ENCODE data around the gene CROCC2.

The CROCC2 gene

DNA sequence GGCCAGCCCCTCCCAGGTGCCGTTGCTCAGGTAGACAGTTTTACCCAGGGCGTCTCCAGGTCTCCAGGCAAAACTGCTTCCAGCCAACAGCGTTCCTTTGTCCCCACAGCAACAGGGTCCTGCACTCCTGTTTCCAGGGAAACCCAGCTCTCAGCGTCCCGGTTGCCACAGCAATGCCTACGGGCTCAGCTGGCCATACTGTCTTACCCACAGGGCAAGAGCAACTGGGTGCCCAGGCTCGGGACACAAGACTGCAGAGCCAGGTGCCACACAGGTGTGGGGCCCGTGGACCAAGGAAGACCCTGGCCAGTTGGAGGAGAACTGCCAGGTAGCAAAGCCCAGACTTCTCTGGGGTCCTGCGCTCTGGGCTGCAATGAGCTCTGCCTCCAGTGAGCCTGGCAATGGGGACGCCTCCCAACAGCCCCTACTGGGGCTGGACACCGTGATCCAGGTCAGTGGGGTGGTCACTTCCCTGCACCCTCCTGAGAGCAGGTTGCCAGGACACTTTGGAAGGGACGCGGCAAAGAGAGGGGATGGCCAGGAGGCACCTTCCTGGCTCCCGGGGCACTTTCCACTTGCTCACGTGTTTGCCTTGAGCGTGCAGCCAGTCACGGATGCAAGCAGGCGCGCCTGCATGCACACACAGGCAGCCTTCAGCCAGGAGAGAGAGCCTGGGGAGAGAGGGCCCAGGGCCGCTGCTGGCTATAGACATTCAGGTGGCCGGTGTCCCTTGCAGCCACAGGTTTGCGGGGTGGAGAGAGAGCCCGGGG lies at the start of gene CROCC2:
TSS of gene CROCC2 (plus strand) at position 196 of the 770 bp plus-strand sequence. CDS start at position 374, 178 bp downstream.
- peak in 2 of 3 experiments; percentile 65 to 87 for DNase-seq

DNA sequence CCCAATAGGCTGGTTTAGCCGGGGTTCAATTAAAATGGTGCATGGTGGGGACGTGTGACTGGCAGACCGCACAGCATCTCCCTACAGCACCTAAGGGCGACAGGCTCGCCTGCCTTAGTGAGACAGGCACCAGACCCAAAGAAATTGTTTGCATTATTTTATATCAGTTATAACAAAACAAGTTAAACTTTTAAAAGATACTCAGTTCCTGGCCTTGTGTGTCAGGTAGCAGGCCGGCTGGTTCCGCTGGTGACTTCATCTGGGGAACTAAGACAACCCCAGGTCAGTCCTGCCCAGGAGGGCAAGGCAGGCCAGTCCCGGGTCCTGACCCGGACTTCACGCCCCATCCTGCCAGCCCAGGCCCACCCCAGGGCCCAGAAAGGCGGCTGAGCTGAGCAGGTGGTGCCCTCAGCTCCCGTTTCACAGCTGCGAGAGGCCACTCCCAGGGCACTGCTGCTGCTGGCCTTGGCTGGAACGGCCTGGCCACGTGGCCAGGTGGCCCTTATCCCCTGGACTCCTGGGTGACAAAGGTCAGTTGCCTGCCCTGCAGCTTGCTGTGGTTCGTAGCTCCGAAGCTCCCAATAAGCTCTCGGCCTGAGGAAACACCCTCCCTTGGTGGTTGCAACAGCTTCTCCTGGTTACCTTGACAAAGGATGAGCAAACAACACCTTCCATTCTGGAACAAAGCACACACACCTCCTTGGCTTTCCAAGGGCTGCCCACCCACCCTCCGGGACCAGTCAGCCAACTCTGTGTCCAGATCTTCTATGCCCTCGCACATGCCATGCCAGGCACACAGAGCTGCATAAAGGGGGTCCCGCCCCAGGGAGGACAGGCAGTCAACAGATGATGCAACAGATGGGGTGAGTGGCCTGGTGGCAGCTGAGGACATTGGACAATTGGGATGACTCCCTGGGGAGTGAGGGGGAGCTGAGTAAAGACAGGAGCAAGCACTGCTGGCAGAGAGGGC lies 48.8 kb upstream of the CROCC2 start:
- peak in 1 of 3 experiments; percentile 26 for DNase-seq

DNA sequence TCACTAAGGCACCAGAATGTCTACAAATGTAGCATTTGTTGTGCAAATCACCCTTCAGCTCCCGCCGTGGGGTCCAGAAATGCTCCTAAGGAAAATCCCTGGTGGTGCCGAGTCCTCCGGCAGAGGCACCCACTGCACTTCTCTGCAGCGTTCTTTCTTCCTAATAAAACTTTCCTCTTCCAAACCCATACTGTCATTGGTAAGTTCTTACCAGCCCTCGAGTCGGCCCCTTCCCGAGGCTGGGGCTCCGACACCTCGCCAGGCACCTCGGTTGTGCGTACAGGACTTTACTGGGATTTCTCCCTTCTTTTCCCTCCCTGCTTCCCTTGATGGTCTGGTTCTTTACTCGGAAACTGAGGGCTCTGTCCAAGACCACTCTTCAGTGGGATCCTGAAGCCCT lies 47.8 kb upstream of the CROCC2 start:
- DNase-seq, result no peak

DNA sequence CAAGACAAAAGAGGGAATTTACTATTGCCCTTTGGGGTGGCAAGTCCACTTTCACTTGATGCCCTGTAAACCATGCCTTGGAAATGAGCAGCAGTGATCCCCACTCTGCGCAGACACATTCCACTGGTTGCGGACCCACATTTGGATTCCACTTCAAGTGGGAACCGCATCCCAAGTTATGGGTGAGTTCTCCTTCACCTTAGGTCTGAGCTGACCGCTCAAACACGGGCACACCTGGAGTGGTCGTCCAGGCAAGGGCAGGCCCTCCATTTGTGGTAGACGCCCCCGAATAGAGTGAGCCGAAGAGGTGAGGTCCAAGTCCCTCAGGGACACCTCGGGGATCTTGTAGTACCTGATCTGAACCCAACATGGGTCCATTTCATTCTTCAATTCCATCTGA lies 47.3 kb upstream of the CROCC2 start:
- no peak for DNase-seq

DNA sequence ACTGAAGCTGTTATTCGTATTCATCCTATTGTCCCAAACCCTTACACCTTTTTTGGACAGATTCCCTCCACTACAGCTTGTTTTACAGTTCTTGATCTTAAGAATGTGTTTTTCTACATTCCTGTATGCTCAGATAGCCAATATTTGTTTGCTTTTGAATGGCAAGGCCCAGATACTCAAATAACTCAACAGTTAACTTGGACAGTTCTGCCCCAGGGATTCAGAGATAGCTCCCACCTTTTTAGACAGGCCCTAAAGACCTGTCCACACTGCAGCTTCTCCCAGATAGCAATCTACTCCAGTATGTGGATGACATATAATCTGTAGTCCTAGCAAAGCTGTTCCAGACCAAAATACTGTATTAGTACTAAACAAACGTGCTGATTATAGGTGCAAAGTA lies 44.6 kb upstream of the CROCC2 start:
- DNase-seq, result no peak

DNA sequence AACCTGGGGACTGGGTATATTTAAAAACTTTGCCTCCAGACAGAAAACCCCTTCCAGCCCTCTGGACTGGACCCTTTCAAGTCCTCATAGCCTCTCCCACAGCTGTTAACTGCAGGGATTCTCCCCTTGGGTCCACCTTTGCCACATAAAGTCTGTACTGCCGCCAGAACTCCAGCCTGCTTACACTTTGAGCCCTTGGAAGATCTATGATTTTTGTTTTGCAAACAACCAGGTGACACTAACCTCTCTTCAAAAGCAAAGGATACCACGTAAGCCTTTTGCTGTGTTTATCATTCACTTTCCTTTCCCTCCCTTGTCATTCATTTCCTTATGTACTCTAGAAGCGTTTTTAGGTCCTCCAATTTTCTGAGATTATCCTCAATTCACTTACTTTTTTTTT lies 41.7 kb upstream of the CROCC2 start:
- DNase-seq, result no peak

DNA sequence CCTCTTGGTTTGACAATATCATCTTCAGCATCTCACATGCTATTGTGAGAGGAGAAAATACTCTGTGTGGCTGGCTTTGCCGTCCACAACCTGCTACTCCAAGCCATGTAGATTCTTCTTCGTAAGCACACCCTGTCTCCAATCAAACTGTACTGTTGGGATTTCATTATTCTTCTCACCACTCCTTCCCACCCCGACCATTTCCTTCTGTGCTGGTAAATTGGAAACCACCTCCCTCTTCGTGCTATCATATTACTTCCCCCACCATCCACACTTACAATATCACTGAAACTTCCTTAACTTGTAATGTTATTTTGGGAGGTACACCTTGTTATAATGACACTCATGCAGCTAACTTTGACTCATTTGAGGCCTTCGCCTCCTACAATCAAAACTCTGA lies 40.7 kb upstream of the CROCC2 start:
- no peak for DNase-seq

DNA sequence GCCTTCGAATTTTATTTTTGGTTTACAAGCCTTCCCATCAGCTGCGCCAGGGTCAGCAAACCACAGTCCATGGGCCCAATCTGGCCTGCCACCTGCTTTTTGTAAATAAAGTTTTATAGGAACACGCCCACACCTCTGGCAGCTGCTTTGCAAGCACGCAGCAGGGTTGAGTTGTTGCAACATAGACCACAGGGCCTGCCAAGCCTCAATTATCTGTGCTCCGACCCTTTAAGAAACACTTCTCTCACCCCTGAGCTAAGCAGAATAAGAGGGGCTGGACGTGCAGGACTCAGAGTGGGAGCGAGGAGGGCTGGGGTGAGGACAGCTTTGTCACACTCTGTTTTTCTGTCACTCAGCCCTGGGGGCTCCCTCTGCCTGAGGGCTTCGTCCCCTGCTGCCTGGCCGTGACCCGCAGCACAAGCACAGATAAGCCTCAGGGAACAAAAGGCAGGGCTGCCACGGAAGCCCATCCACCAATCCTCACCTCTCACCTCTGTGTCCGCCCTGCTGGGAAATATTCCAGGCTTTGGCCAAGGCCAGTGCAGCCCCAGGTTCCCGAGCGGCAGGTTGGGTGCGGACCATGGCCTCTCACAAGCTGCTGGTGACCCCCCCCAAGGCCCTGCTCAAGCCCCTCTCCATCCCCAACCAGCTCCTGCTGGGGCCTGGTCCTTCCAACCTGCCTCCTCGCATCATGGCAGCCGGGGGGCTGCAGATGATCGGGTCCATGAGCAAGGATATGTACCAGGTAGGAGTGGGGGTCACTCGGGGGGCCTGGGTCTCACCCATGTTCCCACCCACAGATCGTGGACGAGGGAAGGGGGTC lies 37.6 kb upstream of the CROCC2 start, which contains the start of gene AGXT:
TSS of gene AGXT (plus strand) at position 539 of the 823 bp plus-strand sequence. CDS start at position 581, 42 bp downstream.
- DNase-seq, result peak in 2 of 3 experiments; percentile 1 to 9

DNA sequence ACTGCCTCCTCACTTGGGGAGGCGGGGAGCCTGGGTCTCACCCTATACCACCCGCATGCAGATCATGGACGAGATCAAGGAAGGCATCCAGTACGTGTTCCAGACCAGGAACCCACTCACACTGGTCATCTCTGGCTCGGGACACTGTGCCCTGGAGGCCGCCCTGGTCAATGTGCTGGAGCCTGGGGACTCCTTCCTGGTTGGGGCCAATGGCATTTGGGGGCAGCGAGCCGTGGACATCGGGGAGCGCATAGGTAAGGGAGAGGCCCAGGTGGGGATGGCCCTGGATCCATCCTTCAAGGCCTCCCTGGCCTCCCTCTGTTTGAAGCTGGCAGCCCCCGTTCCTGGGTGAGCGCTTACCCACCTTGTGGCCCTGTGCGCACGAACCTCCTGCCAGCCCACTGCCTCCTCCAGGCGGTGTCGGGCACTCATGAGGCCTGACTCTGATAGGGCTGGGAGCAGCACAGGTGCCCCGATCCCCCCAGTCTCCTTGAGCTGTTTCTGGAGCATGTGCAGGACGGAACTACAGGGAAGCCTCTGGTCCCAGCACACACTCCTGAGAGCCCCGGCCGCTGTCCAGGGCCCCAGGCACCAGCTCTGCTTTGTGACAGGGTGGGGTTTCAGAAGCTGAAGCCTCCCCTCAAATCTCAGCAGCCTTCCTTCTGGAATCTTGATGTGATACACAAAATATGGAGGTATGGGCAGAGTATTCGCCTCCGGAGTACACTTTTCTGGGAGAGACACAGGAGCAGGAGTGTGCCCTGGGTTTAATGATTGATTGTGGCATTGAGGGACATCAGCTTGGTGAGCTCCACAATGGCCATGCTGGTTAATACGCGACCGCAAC lies 36.8 kb upstream of the CROCC2 start:
- DNase-seq, result no peak

DNA sequence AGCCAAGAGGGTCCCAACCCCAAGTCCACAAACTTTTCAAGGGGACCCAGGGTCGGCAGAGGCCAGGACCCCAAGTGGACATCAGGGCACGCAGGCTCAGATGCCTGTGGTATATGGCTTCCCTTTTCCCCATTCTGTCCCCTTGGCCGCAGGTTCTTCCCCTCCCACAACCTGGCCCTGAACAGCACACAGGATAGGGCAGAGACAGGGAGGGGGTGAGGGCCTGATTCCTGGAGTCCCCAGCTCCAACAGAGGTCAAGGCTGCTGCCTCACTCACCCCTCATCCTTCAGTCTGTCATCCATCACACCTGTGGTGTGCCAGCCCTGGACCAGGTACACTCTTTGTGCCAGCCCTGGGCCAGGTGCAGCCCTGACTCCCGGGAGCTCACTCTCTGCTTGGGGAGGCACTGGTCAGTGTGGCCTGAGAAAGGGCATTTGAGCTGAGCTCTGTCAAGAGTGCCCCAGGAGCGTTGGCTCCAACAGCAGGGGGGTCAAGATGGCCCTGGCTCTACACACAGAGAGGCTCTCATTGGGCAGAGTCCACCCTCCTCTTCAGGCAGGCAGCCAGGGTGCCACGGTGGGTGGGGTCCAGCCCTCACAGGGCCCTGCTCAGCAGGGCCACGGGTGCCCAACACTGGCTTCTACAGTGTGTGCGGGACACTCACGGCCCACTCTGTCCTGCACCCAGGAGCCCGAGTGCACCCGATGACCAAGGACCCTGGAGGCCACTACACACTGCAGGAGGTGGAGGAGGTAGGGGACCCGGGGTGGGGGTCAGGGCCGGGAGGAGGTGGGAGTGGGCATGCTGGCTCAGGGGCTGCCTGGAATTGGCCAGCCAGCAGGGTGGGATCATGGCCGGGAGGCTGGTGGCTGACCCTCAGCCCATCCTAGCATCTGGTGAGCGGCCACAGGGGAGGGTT lies 35.9 kb upstream of the CROCC2 start:
- DNase-seq, result no peak

DNA sequence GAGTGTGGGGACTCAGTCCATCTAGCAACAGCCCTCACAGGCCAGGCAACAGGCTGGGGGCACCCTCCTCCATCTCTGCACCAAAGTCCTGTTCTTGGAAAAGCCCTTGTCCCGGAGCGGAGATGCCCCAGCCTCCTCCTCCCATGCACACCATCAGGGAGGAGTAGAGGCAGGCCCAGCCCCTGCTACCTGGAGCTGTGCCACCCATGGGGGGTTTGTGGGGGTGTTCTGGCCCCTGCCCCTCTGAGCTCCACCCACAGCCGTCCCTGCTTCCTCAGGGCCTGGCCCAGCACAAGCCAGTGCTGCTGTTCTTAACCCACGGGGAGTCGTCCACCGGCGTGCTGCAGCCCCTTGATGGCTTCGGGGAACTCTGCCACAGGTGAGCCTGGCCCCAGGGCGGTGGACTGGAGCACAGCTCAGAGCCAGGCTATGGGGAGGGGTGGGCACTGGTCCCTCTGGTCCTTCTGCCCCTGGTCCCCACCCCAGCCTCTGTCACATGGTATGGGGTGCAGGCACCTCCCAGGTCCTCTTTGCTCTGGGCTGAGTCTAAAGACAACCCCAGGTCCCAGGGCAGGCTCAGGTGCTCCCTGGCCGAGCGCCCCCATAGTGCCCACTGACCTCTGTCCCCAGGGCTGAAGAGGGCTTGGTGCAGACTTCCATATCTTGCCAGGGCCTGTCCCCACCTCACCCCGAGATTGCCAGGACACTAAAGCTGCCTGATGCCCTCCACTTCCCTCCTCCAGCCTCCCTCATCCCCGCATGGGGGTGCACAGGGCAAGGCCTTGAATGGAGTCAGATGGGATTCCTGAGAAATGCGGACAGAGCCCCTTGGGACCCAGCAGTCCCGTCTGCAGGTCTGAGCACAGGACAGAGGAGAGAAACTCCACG lies 34.8 kb upstream of the CROCC2 start:
- DNase-seq, result no peak

DNA sequence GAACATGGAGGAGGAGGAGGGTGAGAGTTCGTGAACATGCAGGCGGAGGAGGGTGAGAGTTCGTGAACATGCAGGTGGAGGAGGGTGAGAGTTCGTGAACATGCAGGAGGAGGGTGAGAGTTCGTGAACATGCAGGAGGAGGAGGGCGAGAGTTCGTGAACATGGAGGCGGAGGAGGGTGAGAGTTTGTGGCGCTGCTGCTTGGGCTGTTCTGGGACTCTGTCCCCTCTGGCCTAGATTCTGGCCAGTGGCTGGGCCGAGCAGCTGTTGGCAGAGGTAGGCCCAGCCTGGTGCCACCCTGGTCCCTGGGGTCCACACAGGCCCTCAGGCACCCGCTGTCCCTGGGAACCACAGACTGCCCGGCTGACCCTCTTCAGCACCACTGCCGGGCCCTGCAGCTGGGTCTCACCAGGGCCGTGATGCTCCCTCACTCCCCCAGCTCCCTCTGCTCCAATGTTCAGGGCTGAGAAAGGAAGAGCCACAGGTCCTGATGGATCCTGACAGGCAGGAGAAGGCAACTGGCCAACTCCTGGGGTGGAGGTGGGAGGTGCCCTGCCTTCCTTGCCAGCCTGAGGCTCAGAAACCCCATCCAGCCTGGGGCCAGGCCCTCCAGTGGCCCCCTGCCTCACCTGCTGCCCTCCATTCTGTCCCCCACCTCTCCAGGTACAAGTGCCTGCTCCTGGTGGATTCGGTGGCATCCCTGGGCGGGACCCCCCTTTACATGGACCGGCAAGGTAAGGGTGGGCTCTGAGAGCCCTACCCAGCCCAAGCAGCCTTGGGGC lies 33.6 kb upstream of the CROCC2 start:
- DNase-seq, result no peak

DNA sequence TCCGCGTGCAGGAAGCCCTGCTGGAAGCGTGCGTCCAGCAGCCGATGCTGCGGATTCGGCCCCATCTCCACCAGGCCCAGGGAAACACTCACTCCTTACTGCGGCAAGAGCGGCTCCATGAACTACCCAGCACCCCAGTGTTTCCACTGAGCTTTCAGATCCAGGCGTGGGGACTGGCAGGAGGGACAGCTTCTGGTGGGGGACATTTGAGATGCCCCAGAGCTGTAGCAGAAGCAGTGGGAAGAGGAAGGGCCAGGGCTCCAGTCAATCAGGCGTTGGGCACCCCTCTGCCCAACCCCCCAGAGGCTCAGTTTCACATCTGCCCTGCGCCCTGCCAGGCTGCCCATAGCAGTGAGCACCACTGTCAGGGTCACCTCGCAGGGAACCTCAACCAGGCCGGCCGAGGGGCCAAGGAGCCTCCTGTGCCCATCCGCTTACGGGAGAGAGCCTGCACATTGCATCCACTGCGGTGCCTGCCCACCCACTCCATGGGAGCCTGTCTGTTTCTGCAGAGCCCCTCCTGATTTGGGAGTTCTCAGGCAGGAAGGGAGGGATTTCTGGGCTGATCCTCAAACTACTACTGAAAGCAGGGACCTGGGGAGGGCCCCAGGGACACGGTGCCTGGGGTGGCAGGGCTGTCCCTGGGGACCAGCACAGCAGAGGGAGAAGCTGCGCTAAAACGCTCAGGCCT lies 32.9 kb upstream of the CROCC2 start:
- no peak for DNase-seq

DNA sequence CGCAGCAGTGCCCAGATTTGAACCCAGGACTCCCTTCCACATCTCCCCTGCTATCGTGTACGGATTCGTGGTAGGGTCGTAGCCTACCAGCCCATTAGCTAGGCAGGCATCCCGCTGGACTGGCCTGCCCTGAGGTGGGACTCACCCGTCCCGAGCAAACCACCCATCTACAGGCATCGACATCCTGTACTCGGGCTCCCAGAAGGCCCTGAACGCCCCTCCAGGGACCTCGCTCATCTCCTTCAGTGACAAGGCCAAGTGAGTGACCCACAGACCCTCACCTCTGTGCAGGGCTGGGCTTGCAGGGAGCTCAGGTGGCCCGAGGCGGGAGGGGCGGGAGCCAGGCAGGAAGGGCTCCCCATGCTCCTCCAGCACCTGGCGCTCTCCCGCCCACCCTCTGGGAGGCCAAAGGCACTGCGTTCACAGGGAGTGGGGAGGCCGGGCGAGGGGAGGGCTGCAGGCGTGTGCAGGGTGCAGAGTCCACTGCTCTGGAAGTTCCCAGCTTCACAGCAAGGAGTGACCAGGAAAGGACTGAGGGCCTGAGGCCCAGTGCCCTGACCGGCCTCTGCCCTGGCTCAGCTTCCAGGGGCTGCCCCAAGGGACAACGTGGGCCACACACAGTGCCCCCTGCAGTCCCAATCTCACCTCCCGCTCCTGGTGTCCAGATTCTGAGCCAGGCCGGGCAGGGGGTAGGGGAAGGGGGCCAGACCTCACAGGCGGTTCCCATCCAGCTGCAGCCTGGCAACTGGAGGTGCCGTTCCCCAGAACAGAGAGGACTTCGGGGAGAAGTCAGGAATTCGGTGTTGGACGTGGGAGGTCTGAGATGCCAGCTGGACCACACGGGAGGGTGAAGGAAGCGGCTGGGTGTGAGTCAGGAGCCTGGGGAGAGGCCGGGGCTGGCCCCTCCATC lies 32.1 kb upstream of the CROCC2 start:
- peak in 2 of 3 experiments; percentile 59 to 78 for DNase-seq

DNA sequence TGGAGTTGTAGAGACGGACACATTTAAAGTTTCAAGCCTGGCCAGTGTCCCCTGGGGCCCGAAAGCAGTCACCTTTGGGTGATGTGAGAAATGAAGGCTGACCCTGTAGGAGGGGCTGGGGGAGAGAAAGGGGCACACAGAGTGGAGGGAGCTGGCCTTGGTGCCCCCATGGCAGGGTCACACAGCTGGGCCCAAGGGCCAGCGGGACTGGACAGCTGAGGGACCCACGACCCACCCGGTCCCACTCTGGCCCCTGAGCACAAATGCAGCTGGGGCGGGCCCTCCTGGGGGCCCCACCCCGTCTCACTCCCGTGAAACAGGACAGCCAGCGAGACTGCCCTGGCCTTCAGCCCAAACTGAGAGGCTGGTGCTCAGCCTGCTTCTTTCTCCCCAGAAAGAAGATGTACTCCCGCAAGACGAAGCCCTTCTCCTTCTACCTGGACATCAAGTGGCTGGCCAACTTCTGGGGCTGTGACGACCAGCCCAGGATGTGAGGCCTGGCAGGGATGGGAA lies 31.4 kb upstream of the CROCC2 start:
- no peak for DNase-seq

DNA sequence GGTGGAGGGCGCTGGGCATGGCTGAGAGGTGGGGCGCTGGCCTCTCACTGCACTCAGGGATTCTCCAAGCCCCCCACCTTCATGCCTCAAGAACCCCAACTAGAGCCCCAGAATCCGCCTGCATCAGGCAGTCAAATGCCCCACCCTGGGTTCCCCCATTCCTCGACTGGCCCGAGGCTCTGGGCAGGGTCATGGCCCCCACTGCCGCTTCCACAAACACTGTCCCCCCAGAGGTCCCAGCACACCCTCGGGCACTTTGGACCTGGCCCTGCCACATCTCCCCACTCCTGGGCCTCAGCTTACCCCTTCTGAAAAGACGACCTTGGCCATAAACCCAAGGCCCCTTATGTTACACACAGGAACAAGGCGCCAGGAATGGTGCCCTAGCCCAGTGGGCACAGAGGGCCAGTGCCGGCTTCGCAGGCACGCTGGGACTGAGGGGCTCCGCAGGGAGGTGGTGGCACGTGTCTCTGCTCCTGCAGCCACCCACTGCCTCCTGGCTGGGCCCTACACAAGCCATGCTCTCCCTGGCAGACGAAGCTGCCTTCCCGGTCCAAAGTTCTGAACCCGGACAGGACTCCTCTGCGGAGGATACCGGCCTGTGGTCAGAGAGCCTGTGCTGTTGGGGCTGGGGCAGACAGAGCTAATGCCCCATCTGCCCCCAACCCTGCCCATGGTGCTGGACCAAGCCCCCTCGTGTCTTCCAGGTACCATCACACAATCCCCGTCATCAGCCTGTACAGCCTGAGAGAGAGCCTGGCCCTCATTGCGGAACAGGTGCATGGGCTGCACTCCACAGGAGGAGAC lies 30.7 kb upstream of the CROCC2 start:
- no peak for DNase-seq
